Measurements from ENCODE around the gene INPP5E.
A peak's percentile ranks its signal among the peaks of the same experiment; 100 is the strongest.

INPP5E gene, protein sequence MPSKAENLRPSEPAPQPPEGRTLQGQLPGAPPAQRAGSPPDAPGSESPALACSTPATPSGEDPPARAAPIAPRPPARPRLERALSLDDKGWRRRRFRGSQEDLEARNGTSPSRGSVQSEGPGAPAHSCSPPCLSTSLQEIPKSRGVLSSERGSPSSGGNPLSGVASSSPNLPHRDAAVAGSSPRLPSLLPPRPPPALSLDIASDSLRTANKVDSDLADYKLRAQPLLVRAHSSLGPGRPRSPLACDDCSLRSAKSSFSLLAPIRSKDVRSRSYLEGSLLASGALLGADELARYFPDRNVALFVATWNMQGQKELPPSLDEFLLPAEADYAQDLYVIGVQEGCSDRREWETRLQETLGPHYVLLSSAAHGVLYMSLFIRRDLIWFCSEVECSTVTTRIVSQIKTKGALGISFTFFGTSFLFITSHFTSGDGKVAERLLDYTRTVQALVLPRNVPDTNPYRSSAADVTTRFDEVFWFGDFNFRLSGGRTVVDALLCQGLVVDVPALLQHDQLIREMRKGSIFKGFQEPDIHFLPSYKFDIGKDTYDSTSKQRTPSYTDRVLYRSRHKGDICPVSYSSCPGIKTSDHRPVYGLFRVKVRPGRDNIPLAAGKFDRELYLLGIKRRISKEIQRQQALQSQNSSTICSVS

GRCh38 chr9:136439481-136440408, at the start of gene INPP5E:
INPP5E (minus strand) TSS chr9:136439845; CDS start chr9:136439419, 426 bp downstream.
- peaks cover 53% of the 10 kb centered on the region for H3K36me3 Mint-ChIP-seq
- H3K27ac Mint-ChIP-seq, result peak within 1 kb of the TSS; percentile 70

DNA sequence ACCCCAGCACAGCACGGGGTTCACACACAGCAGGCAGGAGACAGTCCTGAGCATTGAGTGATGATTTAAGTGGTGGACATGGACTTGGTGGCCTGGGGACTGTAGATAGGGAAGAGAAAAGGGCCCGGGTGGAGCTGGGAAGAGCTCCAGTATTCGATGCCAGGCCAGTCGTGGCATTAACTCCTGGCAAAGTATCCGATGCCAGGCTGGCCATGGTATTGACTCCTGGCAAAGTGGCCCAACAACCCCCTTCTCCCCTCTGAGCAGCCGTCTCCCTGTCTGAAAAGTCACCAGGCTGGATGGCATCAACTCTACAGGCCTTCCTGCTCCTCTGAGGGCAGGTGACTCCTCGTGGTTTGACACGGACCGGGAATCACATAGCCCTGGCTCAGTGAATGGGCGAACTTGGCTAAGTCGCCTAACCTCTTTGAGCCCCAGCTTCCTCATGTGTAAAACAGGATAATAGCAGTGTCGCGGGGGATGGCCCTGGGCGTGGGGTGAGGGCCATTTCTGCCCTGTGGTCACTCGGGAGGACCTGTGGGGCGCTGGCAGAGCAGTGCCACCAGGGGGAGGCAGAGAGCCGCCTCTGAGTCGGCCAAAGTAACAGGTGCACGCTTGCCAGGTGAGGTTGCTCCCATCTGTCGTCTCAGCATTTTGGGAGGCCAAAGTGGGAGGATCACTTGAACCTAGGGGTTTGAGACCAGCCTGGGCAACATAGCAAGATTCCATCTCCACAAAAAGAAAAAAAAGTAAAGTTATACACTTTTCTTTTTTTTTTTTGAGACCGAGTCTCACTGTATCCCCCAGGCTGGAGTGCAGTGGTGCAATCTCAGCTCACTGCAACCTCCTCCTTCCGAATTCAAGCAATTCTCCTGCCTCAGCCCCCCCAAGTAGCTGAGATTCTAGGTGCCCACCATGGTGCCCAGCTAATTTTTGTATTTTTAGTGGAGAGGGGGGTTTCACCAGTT, 48.9 kb upstream of the INPP5E start:
- H3K27ac Mint-ChIP-seq, result no peak overlapping the region

More at GRCh38 chr9:136439481-136440408, at the start of gene INPP5E:
- DNase-seq (ENCODE audit: low spot score in 2 of 2) (peak; percentile 95 to 98), ATAC-seq (peak; percentile 88)
- H3K4me1 Mint-ChIP-seq, result peaks cover 25% of the 10 kb centered on the region
- H3K9me3 Mint-ChIP-seq, result no peaks in the 10 kb centered on the region
- H3K4me3 Mint-ChIP-seq, result peak within 1 kb of the TSS; percentile 79

DNA sequence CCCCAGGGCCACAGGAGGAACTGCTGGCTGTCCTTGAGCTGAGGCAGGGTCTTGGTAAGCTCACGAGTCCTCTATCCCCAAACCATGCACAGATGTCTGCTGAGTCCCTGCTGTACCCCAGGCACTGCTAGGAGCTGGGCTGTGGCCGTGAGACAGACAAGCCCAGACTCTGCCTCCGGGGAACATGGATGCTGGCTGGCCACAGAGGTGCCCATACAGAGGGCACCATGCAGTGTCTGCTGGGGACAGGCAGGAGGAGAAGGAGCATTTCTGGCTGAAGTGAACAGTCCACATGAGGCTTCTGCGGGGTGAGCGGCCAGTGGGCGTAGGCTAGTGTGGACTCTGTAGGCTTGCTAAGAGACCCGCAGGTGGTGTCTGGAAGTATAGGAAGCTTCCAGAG, 48.0 kb upstream of the INPP5E start:
- Mint-ChIP-seq H3K4me1 (peaks cover 12% of the 10 kb centered on the region), H3K27ac (no peak overlapping the region), H3K36me3 (peaks cover 20% of the 10 kb centered on the region), H3K9me3 (no peaks in the 10 kb centered on the region), H3K4me3 (no peak overlapping the region)
- DNase-seq (ENCODE audit: low spot score in 2 of 2) (no peak), ATAC-seq (no peak)

More for the DNA sequence above, 48.9 kb upstream of the INPP5E start:
- Mint-ChIP-seq H3K36me3 (peaks cover 11% of the 10 kb centered on the region), H3K4me1 (peaks cover 12% of the 10 kb centered on the region), H3K9me3 (no peaks in the 10 kb centered on the region), H3K4me3 (no peak overlapping the region)
- ATAC-seq (peak; percentile 46), DNase-seq (ENCODE audit: low spot score in 2 of 2) (peak; percentile 65 to 87)

GRCh38 chr9:136486823-136487620, 47.4 kb upstream of the INPP5E start:
- H3K27ac Mint-ChIP-seq, result no peak overlapping the region
- H3K36me3 Mint-ChIP-seq, result peaks cover 26% of the 10 kb centered on the region
- H3K4me1 Mint-ChIP-seq, result peaks cover 18% of the 10 kb centered on the region
- DNase-seq (ENCODE audit: low spot score in 2 of 2) (no peak), ATAC-seq (no peak)
- no peak overlapping the region for H3K4me3 Mint-ChIP-seq
- H3K9me3 Mint-ChIP-seq, result no peaks in the 10 kb centered on the region

DNA sequence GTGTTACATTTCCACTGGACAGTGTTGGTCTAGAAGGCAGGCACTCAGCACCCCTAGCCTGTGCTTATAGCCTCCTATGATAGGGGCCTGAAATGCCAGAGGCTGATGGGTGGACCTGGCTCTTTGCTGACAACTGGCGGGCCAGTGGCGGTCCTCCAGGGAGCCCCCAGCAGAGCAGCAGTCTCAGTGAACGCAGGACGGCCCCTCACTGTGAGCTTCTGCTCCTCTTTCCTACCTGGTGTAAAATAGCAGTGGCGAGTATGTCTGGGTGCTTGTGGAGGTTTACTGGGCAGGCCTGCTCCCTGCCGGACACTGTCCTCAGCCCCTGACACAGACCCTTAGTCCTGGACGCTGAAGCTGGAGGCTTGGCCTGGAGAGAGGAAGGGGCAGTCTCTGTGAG, 46.5 kb upstream of the INPP5E start:
- Mint-ChIP-seq H3K9me3 (no peaks in the 10 kb centered on the region), H3K4me1 (peaks cover 25% of the 10 kb centered on the region), H3K36me3 (peaks cover 35% of the 10 kb centered on the region), H3K4me3 (no peak overlapping the region), H3K27ac (no peak overlapping the region)
- no peak for DNase-seq (ENCODE audit: low spot score in 2 of 2)
- ATAC-seq, result no peak

GRCh38 chr9:136485049-136486045, 45.7 kb upstream of the INPP5E start:
- no peak overlapping the region for H3K27ac Mint-ChIP-seq
- peak overlapping the region; percentile 57 for H3K4me3 Mint-ChIP-seq
- H3K4me1 Mint-ChIP-seq, result peaks cover 27% of the 10 kb centered on the region
- DNase-seq (ENCODE audit: low spot score in 2 of 2) (peak; percentile 78 to 93), ATAC-seq (peak; percentile 19)
- H3K9me3 Mint-ChIP-seq, result no peaks in the 10 kb centered on the region
- H3K36me3 Mint-ChIP-seq, result peaks cover 39% of the 10 kb centered on the region

- peaks cover 33% of the 10 kb centered on the region for H3K4me1 Mint-ChIP-seq
- no peak for DNase-seq (ENCODE audit: low spot score in 2 of 2)
- H3K4me3 Mint-ChIP-seq, result peak overlapping the region; percentile 94
- no peak overlapping the region for H3K27ac Mint-ChIP-seq
- ATAC-seq, result no peak
- peaks cover 48% of the 10 kb centered on the region for H3K36me3 Mint-ChIP-seq
- H3K9me3 Mint-ChIP-seq, result no peaks in the 10 kb centered on the region
Measured at GRCh38 chr9:136484153-136485048, 44.8 kb upstream of the INPP5E start.

DNA sequence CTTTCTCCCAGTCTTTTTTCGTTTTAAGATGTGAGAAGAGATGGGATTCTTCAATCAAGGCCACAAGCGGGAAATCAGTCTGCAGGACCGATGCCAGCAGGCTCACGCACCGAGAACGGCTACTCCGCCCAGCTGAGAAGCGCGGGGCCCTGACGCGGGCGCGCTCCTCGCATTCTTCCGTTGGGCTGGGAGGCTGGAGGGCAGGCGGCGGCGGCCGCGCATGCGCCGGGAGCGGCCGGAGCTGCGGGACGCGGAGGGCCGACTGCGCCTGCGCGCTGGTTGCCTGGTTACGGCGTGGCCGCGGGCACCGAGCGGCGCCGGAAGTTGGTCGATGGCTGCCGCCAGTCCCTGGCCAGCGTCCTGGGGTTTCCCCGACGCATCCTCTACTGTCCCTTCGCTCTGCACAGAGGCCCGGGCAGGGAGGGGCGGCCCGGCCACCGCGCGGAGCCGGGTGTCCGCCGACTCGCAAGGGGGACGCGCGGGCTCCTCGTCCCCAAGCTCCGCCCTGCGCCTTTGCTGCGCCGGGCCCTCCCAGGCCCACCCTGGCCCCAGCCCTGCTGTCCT, 44.0 kb upstream of the INPP5E start:
- Mint-ChIP-seq H3K9me3 (no peaks in the 10 kb centered on the region), H3K4me1 (peaks cover 34% of the 10 kb centered on the region), H3K36me3 (peaks cover 55% of the 10 kb centered on the region), H3K4me3 (peak overlapping the region; percentile 94), H3K27ac (peak overlapping the region; percentile 99)
- ATAC-seq (peak; percentile 74), DNase-seq (ENCODE audit: low spot score in 2 of 2) (peak; percentile 98 to 99)

GRCh38 chr9:136482793-136483588, 43.3 kb upstream of the INPP5E start, which contains the start of gene SEC16A:
SEC16A (minus strand) TSS chr9:136483040; CDS start chr9:136477615, 5,425 bp downstream.
- Mint-ChIP-seq H3K9me3 (no peaks in the 10 kb centered on the region), H3K27ac (peak within 1 kb of the TSS; percentile 99), H3K4me3 (peak within 1 kb of the TSS; percentile 94), H3K4me1 (peaks cover 39% of the 10 kb centered on the region), H3K36me3 (peaks cover 62% of the 10 kb centered on the region)
- peak; percentile 98 for DNase-seq (ENCODE audit: low spot score in 2 of 2)
- ATAC-seq, result peak; percentile 80

- H3K36me3 Mint-ChIP-seq, result peaks cover 70% of the 10 kb centered on the region
- H3K4me3 Mint-ChIP-seq, result peak overlapping the region; percentile 94
- peak overlapping the region; percentile 99 for H3K27ac Mint-ChIP-seq
- no peak for DNase-seq (ENCODE audit: low spot score in 2 of 2)
- peaks cover 39% of the 10 kb centered on the region for H3K4me1 Mint-ChIP-seq
- no peaks in the 10 kb centered on the region for H3K9me3 Mint-ChIP-seq
- peak; percentile 1 for ATAC-seq
Measured at GRCh38 chr9:136482046-136482792, 42.6 kb upstream of the INPP5E start.

All from stimulated activated effector memory CD8-positive, alpha-beta T cell treated with anti-CD3 and anti-CD28 coated beads, Interleukin-12 subunit alpha, Interleukin-12 subunit beta, amount 100 ng/mL, for 72 hours (primary cell).